GM18505 (cell line): Measurements from ENCODE around the gene MCM8.

Source experiments
- ATAC-seq: cut with Tn5 transposase; IDR thresholded peaks from one replicate; pipeline ENCODE4 v1.9.1; 2021; ENCODE audit not compliant: unreplicated experiment
- POLR2A ChIP-seq: IDR thresholded peaks from 4 replicates; pipeline ENCODE4 v1.6.1; 2011; ENCODE audit warnings: borderline replicate concordance; ENCODE audit not compliant: insufficient read depth, insufficient read length; ENCODE audit errors: extremely low read depth

Gene MCM8

DNA sequence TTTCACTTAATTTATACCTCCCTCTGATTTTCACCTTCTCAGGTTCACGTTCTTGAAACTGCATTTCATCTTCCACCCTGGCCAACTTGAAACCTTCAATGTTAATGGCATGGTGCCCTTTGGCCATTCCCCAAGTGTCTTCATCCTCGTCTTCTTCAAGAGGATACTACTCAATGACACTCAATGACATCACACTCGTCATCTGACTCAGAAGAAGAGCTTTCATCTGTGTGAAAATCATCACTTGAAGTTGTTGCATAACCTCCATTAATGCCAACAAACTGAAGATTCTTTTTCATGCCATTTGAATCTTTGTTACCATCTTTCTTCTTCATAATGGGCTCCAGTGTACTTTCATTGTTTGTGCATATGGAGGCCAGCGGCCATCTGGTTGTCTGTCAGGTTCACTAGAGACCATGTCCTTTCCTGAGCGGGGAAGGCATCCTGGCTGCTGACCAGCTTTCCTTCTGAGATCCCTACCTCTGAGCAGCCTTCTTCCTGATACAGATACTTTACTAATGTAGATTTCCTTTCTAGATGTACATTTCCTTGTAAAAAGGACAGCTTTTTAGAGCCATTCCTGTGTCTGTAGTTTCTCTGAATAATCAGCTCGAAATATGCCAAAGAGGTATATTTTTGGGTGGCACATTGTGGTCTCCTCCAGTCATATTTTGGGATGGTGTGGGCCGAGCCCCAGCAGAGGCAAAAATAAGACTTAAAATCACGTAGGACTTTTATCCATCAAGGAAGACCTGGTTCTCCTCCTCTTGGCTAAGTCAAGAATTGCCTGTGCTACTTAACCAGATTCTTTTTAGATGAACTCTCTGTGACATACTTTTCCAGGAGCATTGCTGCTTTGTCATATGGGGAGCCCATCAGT lies 21.4 kb upstream of the MCM8 start:
- ATAC-seq = no peak
- TF ChIP-seq POLR2A = no peak

DNA sequence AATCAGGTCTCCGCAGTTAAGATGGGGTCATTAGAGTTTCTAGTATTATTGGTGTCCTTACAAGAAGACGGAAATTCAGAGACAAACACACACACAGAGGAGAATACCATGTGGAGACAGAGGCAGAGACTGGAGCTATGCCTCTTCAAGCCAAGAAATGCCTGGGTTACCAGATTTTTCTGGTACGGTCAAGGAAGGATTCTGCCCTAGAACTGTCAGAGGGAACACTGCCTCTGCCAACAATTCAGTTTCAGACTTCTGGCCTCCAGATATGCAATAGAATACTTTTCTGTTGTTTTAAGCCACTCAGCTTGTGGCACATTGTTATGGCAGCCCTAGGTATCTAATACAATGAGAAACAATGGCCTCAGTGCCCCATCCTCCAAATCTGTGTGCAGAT lies 19.0 kb upstream of the MCM8 start:
- TF ChIP-seq POLR2A = no peak
- no peak for ATAC-seq

GRCh38 chr20:5932796-5933195 lies 17.7 kb upstream of the MCM8 start:
- ATAC-seq = no peak
- no peak for TF ChIP-seq POLR2A

- TF ChIP-seq POLR2A = no peak
- ATAC-seq = peak; percentile 55
Measured at GRCh38 chr20:5933802-5934436, 16.5 kb upstream of the MCM8 start.

DNA sequence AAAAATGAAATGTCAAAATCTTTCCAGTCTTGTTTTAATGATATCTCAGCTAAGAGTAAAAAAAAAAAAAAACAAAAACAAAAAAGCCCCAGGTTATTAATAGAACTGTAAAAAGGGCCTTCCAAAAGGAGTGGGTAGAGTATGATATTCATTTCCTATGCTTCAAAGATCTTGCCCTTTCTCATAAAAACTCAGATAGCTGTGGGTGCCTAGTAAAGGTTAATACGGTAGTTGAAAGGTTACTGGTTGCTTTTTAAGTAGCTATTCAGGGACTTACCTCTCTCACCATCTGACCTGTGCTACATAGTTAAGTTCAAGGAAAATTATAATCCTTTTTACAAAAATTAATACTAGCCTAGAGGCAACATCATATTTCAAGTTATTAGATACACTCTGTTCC lies 15.1 kb upstream of the MCM8 start:
- no peak for ATAC-seq

DNA sequence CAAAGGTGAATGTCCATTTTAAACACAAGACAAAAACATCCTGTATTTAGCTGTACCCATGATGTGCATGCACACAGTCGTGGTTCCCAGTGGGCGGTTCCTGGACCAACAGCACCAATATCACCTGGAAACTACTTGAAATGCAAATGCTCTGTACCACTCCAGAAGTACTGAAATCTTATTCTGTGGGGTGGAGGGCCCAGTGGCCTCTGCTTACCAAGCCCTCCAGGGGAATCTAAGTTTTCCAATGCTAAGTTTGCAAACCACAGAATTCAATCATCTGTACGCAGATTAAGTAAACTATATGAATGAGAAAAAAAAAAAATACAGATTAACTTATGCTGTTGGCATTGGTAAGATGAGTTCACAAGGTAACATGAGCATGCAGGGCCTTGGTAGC lies 14.2 kb upstream of the MCM8 start:
- TF ChIP-seq POLR2A = no peak
- no peak for ATAC-seq

More for the DNA sequence above, 15.1 kb upstream of the MCM8 start:
- TF ChIP-seq POLR2A = no peak

DNA sequence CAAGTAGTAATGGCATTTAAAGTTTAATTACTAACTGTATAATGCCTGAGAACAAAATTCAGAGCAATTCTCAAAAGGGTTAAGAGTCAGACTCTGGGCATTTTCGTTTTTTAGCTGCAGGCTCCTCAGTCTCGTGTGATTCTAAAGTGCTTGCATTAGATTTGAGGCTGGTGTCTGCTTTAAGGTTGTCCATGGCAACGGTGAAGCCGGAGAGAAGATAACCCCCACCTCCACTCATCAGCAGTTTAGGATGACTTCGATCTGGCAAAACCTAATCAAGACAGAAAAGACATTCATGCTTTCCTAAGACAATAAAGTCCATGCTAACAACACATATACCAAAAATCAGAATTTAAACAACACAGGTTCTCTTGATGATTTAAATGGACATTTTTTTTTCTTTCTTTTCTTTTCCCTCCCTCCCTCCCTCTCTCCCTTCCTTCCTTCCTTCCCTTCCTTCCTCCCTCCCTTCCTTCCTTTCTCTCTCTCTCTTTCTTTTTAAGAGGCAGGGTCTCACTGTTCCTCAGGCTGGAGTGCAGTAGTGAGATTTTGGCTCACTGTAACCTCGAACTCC lies 11.9 kb upstream of the MCM8 start:
- TF ChIP-seq POLR2A = no peak
- no peak for ATAC-seq

- no peak for TF ChIP-seq POLR2A
- no peak for ATAC-seq
Measured at GRCh38 chr20:5945963-5946362, 4.5 kb upstream of the MCM8 start.

DNA sequence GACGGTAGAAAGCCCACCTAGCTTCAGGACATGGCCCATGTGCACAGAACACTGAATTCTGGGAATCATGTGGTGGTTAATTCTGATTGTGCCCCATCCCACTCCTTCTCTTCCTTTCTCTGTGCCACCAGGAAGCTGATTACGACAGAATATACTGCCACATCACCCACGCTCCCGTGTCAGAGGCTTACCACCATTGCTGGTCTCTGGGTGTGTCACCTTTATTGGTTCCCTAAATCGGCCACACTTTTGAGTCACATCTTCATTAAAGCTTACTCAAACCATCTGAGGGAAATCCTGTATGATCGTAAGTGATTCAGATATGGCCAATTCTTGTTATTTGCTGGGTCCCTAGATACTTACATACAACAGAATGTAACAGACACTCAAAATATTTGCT lies 3.2 kb upstream of the MCM8 start:
- no peak for TF ChIP-seq POLR2A
- ATAC-seq = no peak

- ATAC-seq = no peak
- TF ChIP-seq POLR2A = no peak
Measured at GRCh38 chr20:5949943-5950270, 545 bp upstream of the MCM8 start.

GRCh38 chr20:5967469-5967868 lies 17.0 kb downstream of the MCM8 start:
- ATAC-seq = no peak
- no peak for TF ChIP-seq POLR2A

DNA sequence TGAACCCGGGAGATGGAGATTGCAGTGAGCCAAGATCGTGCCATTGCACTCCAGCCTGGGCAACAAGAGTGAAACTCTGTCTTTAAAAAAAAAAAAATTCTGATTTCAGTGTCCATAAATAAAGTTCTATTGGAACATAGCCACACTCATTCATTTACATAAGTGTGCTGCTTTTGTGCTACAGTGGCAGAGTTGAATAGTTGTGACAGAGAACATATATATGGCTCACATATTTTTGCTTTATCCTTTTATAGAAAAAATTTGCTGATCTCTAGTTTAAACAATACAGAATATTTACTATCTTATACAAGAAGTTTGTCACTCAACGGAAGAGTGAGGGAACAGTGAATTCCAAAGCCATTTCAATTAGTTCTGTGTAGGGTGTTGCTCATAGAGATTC lies 18.0 kb downstream of the MCM8 start:
- ATAC-seq = no peak
- no peak for TF ChIP-seq POLR2A

DNA sequence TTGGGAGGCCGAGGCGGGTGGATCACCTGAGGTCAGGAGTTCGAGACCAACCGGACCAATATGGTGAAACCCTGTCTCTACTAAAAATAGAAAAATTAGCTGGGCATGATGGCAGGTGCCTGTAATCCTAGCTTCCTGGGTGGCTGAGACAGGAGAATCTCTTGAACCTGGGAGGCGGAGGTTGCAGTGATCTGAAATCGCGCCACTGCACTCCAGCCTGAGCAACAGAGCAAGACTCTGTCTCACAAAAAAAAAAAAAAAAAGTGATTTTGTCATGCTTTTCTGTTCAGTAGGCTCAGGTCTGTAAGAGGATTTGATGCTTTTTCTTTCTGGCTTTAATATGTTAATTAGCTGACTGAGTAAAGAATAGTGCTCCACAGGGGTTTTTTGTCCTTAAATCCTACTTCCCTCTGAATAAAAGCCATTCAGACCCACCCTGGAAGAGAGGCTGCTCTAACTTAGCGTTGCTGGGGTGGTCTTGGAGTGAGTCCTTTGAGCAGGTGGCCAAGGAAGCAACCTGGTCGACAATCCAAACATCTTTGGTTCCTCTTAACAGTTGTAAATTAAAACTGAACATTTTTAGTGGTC lies 19.0 kb downstream of the MCM8 start:
- no peak for ATAC-seq
- TF ChIP-seq POLR2A = no peak

GRCh38 chr20:5969940-5970339 lies 19.5 kb downstream of the MCM8 start:
- no peak for ATAC-seq

DNA sequence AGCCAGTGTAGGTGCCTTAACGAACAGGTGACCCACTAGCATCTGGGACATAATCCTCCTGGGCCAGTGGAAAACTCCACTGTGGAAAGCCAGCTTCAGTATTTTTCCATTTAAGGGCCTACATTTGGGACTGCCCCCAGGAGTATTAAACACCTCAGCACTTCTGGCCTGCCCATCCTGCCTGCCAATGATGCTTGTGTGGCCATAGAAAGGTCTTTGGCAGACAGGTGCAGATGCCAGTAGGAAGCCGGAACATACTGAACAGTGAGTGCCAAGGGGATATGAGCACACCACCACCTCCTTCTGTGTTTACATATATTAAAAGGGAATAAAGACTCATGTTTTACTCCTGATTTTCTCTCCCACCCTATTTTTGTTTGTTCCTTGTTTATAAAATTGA lies 19.9 kb downstream of the MCM8 start:
- no peak for ATAC-seq
- no peak for TF ChIP-seq POLR2A

More at GRCh38 chr20:5969940-5970339, 19.5 kb downstream of the MCM8 start:
- no peak for TF ChIP-seq POLR2A

DNA sequence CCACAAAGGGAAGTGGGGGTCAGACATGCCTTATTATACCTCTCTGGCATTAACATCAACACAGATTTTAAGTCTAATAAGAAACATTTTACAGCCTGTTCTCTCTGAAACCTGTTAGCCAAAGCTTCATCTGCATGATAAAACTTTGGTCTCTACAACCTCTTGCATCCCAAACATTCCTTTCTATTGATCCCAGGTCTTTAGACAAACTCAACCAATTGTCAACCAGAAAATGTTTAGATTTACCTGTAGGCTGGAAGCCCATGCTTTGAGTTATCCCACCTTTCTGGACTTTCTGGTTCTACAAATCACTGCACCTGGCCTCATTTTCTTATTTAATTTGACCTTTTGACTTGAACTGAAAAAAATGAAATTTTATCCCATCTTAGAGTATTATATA lies 20.8 kb downstream of the MCM8 start:
- no peak for ATAC-seq
- no peak for TF ChIP-seq POLR2A
